ENCODE data around the gene EIF3F.

The EIF3F gene

DNA sequence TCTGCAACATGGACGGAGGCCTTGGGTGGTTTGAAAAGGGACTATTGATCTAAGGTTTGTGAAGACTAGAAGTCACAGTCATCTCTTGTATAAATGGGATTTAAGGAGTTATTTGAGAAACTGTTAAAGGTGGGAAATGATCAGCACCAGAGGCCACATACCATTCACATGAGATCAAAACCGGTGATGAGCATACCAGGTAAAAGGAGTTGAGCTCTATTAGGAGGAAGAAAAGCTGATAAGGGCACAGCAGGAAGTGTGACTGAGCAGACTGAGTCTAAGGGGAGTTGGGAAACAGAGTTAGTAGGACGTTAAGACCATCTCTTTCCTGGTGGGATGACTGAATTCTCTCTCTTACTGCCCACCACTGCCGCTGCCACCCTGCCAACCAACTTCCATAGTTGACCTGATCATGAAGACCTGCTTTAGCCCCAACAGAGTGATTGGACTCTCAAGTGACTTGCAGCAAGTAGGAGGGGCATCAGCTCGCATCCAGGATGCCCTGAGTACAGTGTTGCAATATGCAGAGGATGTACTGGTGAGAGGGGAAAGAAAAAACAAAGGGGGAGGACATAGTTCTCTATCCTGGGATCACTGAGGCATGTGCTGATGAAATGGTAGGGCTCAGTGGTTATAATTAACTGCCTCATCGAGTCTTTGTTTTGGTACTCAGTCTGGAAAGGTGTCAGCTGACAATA lies 7.6 kb downstream of the EIF3F start:
- no peak for FAIRE-seq

DNA sequence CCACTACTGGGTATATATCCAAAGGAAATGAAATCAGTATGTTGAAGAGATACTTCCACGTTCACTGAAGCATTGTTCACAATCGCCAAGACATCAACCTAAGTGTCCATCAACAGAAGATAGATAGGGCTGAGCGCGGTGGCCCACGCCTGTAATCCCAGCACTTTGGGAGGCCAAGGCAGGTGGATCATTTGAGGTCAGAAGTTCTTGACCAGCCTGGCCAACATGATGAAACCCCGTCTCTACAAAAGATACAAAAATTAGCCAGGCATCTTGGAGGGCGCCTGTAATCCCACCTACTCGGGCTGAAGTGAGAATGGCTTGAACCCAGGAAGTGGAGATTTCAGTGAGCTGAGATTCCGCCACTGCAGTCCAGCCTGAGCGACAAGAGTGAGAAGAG lies 12.7 kb downstream of the EIF3F start:
- FAIRE-seq: no peak

DNA sequence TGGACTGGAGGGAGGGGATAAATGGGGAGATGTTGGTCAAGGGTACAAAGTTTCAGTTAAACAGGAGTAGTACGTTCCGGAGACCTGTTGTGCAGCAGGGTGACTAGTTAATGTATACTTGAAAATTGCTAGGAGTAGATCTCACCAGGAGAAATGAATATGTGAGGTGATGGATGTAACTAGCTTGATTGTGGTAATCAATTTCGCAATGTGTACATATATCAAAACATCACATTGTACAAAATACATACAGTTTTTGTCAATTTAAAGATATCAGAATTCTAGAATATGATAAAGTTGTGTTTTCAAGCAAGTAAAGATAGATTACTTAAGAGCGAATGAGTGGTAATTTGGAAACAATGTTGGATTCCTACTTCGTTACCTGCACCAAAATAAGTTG lies 13.3 kb downstream of the EIF3F start:
- FAIRE-seq: no peak

DNA sequence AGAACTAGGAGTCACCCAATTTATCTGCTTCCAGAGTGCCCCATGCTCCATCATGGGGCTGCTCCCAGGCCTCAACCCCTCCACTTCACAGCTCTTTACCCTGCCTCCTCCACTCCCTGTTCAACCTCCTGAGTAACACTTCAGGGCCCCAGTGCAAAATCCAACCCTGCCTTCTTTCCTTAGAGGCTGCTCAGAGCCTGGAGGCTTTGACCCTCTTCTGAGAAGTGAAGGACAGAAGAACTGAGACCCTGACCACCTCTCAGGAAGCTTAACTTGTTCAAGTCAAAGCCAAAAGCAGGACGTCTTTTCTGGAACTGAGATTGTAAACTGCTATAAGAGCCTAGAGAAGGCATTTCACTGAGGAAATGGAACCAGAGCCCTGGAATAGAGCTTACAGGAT lies 15.5 kb downstream of the EIF3F start:
- FAIRE-seq: no peak

DNA sequence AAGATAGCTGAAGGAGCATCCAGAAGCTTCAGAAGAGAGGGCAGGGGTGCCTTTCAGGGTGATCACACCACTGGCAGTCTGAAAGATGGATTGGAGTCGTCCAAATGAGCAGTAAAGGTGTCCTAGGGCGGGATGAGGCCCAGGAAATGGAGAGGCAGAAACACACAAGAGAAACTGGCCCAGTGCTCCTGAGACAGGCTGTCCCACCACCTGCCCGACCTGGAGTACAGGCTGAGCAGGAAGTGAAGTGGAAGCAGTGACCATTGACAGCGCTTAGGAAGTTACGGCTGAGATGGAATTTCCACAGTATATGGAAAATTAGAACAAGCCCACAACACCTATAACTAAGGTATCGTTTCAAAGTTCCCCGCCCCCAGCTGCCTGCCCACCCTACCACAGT lies 16.1 kb downstream of the EIF3F start:
- no peak for FAIRE-seq

DNA sequence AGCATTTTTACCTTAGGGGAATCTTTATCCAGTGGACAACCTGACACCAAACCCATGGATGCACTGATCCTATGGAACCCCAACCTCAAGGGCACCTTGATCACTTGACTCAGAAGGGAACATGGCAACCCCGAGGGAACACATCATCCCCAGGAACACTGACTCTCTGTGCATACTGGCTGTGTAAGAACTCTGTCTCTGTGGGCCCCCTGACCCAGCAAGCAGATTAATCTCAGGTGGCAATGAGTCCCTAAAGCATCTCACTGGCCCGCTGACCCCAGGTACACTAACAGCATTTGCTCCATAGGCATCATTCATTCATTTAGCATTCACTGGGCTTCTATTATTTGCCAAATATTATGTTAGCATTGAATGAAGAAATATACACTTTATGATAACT lies 16.9 kb downstream of the EIF3F start:
- FAIRE-seq: no peak

DNA sequence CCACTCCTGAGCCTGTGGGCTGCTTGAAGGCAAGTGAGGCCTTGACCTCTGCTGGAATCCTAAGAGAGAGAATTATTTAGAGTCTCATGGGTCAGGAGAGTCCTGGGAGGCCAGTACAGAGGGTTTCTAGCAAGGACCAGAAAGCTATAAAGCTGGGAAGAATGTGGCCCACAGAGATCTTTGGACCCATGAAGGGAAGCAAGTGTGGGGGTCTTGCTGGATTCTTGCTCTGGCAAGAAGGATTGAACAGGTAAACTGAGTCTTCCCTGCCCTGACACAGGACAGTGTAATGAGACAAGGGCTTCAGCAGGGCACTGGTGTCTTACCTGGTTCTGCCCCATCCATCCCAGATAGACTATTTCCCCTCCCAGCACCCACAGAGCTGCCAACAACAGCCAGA lies 18.4 kb downstream of the EIF3F start:
- FAIRE-seq: no peak

DNA sequence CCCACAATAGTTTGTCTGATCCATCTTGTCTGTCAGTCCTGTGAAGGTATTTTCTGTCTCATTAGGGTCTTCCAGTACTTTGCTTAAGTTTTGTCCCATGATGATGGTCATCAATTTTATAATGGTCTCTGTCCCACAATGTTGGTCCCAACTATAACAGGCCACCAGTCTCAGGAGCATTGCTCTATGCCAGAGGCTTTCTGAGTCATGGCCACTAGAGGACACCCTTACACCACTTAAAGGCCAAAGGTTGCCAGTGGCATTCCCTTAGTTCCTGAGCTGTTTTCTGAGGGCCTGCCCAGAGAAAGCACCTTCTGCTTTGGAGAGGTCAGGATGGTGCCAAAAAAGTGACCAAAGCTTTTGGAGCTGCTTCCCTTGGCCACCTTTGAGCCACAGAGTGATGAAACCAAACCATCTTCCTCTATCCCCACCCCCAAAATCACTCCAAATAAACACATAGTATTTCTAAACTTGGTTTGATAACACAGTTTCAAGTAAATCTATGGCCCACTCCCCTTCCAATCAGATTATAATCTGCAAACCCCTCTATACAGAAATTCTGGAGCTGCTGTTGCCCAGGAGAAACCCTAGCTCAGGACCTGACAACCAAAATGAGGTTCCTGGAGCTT lies 19.3 kb downstream of the EIF3F start:
- FAIRE-seq: peak; percentile 72

DNA sequence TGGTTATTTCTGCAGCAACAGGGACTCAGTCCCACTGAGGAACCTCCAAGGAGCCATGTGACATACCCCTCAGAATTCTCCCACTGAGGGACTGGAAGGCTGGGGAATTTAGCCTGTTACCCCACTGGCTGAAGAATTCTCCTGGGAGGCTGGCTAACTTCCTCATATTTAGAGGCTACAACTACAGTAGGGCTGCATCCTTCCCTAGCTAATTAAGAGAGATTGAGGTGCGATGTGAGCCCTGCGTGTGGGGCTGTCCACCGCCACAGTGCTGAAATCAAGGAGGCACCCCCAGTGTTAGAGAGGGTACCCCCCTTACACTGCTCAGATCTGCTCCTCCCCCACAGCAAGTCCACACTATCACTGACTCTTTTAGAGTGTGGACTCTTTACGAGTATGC lies 21.1 kb downstream of the EIF3F start:
- FAIRE-seq: no peak

DNA sequence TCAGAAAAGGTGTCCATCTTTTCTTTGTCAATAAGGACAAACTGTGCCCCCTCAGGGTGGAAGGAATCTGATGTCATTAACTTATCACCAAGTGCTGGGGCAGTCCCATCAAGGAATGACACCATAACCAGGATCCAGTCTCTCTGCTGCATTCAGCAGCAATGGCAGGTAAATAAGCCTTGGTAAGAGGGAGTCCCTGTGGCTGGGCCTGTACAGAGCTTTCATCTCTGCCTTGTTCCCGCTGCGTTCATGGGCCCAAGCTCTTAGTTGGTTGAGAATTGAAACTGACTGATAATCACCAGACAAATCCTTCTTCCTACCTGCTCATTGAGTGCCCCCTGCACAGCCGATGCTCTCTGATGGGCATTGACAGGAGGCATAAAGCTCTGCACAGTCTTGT lies 22.7 kb downstream of the EIF3F start:
- FAIRE-seq: no peak

DNA sequence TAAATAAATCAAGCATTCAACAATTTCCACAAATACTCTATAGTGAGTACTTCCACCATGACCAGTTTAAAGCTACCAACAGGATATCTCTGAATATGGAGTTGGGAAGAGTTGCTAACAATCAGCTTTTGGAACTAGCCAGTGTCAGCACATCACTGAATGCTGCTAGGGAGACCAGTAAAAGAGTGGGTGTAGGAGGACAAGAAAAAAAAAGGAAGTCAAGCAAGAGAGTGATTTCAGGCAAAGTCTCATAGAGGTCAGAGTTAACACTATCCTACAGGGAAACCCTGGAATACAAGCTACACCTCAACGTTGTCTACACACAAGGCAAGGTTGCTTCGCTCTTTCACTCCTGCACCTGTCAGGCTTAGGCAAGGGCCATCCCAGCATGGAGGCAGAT lies 24.2 kb downstream of the EIF3F start:
- no peak for FAIRE-seq

DNA sequence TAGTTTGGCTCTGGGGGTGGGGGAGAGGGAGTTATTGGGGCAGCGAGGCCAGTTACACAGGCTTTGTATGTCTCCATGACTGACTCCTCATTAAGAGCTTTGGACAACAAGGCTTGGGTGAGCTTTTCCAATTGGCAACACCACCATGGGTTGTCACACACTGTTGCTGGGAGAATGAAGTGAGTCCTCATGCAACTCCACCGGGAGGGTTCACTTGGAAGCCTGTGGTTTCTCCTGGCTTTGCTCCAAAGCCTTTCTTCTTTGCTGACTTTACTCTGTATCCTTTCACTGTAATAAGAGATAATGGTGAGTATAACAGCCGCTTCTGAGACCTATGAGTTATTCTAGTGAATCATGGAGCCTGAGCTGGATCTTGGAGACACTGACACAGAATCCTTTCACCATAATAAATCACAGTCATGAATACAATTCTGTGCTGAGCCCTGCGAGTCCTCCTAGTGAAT lies 24.9 kb downstream of the EIF3F start:
- no peak for FAIRE-seq

DNA sequence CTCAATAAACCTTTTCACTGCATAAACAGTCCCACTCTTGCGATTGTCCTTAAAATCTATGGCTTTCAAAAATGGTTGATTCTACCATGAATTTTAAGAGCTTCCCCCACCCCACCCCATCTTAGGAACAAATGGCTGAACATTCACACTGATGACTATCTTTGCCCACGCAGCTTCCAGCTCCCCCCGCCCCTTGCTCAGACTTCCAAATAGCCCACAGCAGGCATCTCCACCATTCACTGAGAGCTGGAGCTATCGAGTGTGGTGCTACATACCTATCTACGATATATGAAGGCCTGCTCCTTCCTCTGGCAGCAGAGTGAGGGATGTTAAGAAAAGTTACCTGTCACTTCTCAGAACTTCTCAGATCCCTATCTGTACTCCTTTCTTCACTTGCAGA lies 26.7 kb downstream of the EIF3F start:
- FAIRE-seq: no peak

DNA sequence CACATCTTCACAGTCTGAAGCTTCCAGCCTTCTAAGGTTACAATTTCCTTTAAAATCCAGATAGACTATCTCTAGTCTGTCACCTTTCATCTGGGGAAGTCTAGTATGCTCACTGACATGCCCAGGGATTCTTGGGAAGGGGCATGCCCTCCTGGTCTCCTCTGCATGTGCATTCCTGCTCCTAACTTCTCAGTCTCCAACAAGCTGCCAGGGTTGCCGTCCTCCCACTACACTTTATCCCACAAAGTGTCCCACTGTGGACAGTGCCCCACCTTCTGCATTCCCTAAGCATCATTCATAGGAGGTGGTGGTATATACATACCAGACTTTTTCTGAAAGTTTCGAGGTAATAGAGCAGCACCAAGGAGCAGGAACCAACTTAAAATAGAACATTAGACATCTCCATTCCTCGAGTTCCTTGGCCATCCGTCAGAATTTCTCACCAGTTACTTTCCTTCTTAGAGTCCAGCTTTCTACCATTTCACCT lies 28.7 kb downstream of the EIF3F start:
- FAIRE-seq: no peak

DNA sequence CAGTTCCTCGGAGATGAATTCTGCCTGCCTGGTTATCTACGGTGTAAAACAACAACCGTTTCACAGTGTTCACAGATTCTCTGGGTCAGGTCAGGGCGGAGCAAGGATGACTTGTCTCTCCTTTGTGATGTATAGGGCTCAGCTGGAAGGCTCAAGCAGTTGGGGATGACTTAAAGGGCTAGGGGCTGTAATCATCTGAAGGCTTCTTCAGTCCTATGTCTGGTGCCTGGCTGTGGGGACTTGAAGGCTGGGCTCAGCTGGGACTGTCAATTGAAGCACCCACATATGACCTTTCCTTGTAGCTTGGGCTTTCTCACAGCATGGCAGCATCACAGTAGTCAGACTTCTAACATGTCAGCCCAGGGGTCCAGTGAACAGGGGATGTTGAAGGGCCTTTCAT lies 29.3 kb downstream of the EIF3F start:
- no peak for FAIRE-seq

DNA sequence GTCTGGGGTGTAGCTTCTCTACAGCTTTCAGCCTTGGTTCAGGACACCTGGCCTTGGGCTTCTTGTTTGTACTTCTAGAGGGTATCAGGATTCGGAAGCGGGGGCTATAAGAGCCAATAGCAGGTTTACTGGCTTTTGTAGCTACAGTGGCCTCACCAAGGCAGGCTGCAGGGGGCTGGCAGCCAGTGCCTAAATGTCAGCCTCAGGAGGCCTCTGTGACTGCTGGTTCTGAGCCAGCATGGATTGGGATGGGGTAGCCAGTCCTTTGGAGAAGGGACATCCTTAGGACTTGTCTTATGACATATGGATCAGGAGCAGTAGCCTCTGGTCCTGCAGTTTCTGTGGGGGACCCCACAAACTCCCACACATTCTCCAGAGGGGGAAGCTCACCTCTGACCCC lies 29.9 kb downstream of the EIF3F start:
- no peak for FAIRE-seq

DNA sequence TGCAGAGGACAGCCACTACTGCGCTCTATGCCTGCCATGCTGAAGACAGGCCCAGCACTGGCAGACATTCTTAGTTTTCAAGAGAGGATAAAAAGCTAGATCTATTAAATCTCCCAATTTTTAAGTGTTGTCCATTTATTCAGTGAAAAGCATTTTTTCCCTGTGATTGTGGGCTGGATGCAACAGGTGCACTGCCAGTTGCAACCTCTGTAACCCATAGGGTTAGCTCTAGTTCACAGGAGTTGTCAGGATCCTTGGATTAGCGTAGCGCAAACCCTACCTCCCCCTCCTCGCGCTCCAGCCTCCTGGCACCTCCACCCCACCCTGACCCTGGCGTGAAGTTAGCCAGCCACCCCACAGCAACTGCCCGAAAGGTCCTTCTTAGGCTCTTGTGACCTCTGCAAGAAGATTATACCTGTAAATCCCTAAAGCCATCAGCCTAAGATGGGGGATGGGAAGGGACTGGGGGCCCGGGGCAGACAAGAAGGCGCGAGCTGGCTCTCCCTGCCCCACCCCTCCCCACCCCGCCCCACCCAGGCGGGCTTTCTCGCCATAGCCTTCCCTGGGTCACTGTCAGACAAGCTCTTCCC lies 30.9 kb downstream of the EIF3F start:
- FAIRE-seq: no peak

DNA sequence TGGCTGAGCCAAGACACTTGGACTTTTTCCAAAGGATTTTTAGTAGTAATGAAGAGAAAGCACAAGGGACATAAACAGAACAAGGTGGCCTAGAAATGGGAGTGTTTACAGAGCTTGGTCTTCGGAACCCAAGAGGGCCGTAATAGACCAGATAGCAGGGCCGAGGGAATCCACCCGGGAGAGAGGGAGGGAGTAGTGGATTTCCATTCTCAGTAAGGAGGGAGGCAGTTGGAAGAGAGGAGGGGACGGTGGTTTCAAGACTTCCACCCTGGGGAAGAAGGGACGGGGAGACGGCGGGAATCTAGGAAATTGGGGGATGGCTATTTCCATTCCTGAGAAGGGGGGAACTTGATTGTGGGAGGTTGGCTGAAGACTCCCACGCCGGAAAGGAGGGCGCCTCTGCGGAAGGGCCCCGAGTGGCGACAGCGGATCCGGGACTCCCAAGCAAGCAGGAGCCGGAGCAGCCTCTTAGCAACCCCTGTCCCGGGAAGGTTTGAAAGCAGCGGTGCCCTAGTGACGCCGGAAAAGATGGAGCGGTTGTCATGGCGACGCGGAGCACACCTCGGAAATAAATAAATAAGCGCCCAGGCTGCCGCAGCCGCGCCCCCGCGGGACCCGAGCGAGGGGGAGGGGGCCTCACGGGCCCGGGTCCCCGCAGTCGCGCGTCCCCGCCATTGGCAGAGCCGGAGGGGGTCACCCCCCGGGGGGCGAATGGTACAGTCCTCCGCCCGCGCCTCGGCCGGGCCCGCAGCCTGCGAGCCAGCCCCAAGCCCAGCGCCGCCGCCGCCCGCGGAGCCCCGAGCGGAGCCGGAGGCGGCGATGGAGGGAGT lies 31.6 kb downstream of the EIF3F start:
- FAIRE-seq: no peak

DNA sequence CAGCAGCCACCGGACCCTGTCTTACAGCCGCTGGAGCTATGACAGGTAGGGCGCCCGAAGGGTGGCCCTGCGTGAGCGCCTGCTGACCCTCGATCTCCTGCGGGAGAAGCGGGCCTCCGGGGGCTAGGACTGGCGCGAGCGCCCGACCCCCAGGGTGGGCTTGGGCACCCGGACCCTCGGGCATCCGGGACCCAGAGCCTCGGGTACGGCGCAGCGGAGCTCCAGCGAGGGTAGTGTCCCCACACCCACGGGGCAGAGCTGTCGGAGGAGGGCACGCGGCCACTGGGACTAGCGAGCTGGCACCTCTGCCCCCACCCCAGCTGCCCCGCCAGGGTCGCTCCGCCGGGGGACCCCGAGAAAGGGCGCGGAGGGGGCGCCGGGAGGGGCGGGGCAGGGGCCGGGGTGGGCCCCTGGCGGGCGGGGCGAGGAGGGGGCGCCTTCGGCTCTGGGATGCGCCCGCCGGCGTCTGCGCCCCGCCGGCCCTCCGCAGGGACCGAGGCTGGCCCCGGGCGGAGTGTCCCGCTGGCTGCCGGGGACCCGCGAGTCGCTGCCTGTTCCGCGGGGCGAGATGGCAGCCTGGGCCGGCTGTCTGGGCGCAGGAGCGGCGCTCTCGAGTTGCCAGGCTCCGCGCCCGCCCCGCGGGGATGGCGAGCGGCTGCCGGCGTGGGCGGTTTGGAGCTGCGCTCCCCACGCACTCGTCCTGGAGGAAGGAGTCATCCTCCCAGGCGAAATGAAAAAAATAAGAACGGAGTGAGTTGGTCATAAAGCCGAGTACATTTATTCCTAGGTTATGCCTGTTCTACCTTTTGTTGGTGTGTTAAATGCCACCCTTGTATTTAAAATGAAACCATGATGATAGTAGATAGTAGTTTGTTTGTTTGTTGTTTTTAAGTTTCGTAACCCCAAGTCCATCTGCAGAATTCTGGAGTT lies 32.4 kb downstream of the EIF3F start:
- no peak for FAIRE-seq

DNA sequence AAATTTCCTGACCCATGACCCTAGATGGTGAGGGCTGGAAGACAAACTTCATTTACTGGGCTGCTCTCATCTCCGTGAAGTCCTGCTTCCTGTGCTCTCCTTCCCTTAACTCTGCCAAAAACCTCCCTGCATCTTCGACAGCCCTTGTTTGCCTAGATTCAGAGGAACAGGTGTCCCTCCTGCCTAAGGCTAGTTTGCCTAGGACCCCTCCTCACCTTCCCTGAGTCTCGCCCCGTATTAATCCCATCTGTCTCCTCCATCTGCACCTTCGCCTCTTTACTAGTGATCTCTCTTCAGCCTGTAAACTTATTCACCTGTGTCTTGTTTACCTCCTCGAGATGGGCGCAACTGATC lies 33.1 kb downstream of the EIF3F start:
- FAIRE-seq: no peak

DNA sequence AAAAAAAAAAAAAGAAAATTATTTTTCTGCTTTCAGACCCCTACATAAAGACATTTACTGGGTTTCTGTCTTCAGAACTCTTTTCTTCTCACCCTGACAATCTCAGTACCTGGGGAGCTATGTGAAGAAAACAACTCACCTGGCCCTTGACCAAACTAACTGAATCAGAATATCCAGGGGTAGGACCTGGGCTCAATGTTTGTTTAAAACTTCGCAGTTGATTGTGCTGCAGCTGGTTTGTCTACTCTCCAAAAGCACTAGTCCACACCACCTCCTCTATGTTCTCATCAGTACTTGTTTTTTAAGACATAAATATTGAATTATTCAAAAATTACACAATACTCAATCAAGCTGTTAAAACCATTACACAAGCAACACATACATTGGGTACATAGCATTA lies 34.8 kb downstream of the EIF3F start:
- no peak for FAIRE-seq

DNA sequence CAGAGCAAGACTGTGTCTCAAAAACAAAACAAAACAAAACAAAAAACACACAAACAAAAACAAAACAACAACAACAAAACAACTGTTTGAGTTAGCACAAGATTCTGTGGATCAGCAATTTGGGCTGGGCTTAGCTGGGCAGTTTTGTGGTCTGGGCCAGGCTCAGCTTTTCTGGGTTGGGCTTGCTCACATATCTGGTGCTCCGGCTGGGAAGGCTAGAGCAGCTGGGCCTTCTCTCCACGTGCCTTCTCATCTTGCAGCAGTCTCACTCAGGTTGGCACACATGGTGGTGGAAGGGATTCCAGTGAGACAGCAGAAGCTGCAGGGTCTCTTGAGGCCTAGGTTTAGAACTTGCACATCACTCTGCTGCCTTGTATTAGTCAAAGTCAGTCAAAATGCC lies 35.7 kb downstream of the EIF3F start:
- no peak for FAIRE-seq

All from endometrium (tissue), 2 donors.